ENCODE measurements around the gene BCLAF1. TPM values are rescaled to one million over a fixed set of nuclear protein-coding genes. Genes with fewer than 3 reads are reported as not detected.

The BCLAF1 gene
- total and polyA plus RNA-seq, 9 of the 15 experiments (the other 6 are each of a cell fraction or from before 2014, with no cell fraction given) = 65.4 to 286 (median 165) TPM

- TF ChIP-seq KAT7 (CRISPR knock-in tag; IDR thresholded peaks at IDR 0.05; ENCODE audit: borderline replicate concordance) (0 out of 2 replicates have a peak, but pooled peaks have one; percentile 67), THAP12 (CRISPR knock-in tag; IDR thresholded peaks at IDR 0.05) (peak; percentile 70), DIDO1 (tag; IDR thresholded peaks at IDR 0.05; ENCODE audit: low read depth) (peak; percentile 95), BACH1 (tag; IDR thresholded peaks at IDR 0.05) (no peak), HNRNPK (IDR thresholded peaks at IDR 0.05; ENCODE audit: low read depth, low read length, poor library complexity, severe bottlenecking) (no peak), NCOR1 (IDR thresholded peaks at IDR 0.05) (peak; percentile 14; the same call in 1 of the 2 replicates)
Observed at GRCh38 chr6:136249811-136250685, 39.6 kb downstream of the BCLAF1 start, which contains the start of gene MTFR2 (continued).

GRCh38 chr6:136249336-136249735 lies 40.3 kb downstream of the BCLAF1 start:
- in situ Hi-C loops (cut with MboI) (no loop called here), intact Hi-C loops (cut with micrococcal nuclease) (no loop called here)
- POLR2A ChIA-PET = interaction anchor here (0.5 to 9.9 kb wide), 7 partner anchors 11 to 396 kb away, joined by 3 to 176 read pairs (median 19); partner anchors contain the start of gene BCLAF1
- peak overlapping the region; percentile 93 to 95; a peak in 3 of 4 replicates for H3K9ac ChIP-seq (ENCODE audit: insufficient read depth in 1 of 2, low read depth in 2 of 2, low read length in 2 of 2)
- H3K36me3 ChIP-seq (ENCODE audit: control insufficient read depth, insufficient read depth, low read length) = peaks cover 43% of the 10 kb centered on the region
- H2AFZ ChIP-seq (ENCODE audit: low read depth, low read length) = peak overlapping the region; percentile 91
- BruUV-seq (replicated peaks) = no TSS peak
- peak overlapping the region; percentile 88 for H3K4me3 ChIP-seq
- peak overlapping the region; percentile 82 for H3K27ac ChIP-seq (ENCODE audit: extremely low read depth, low read depth, low read length)
- H3K4me1 ChIP-seq (replicated peaks in 1 of 2; ENCODE audit: control insufficient read depth in 2 of 2, insufficient read depth in 2 of 2, low read length in 2 of 2) = peaks cover 0 to 20% of the 10 kb centered on the region in 2 experiments; a peak in 2 of 5 replicates
- no peaks in the 10 kb centered on the region for H3K9me3 ChIP-seq (replicated peaks; ENCODE audit: control insufficient read depth, insufficient read depth, low read depth, low read length)
- H3K4me2 ChIP-seq (ENCODE audit: insufficient read depth, low read length) = peak overlapping the region; percentile 98
- H3K27me3 ChIP-seq (ENCODE audit: control insufficient read depth in 2 of 2, insufficient read depth in 2 of 2, low read length in 2 of 2) = no peaks in the 10 kb centered on the region
- no peaks in the 10 kb centered on the region for H3K9me1 ChIP-seq (ENCODE audit: control insufficient read depth, insufficient read depth, low read length)
- H3K79me2 ChIP-seq (ENCODE audit: control insufficient read depth, insufficient read depth, low read length) = peaks cover 19% of the 10 kb centered on the region
- CTCF ChIA-PET (ENCODE audit: low intra/inter-chr PET ratio) = no interaction called here
- ATAC-seq (no peak), DNase-seq (ENCODE audit: extremely low read depth in 1 of 4, low spot score in 3 of 4) (peak in 1 of 4 experiments; percentile 45), FAIRE-seq (no peak)
- H4K20me1 ChIP-seq (replicated peaks; ENCODE audit: control insufficient read depth, insufficient read depth, low read length) = no peaks in the 10 kb centered on the region
- 0 out of 2 replicates have a peak, but pooled peaks have one; percentile 5 for TF ChIP-seq BHLHE40 (IDR thresholded peaks at IDR 0.05; ENCODE audit: low read length)
- no peak for TF ChIP-seq CREB3 (tag; conservative IDR thresholded peaks at IDR 0.05; ENCODE audit: low read depth)
- 2% methylated on average over 6 of the region's 6 CpGs for WGBS (ENCODE audit: insufficient coverage, low coverage, missing lambda C conversion rate)
